ENCODE measurements around the gene PTPRJ. TPM values are rescaled to one million over a fixed set of nuclear protein-coding genes. Genes with fewer than 3 reads are reported as not detected.
A peak's percentile ranks its signal among the peaks of the same experiment; 100 is the strongest.

Gene PTPRJ
- polyA plus RNA-seq, 3 donors = 10.0 to 36.4 (median 14.6) TPM

DNA sequence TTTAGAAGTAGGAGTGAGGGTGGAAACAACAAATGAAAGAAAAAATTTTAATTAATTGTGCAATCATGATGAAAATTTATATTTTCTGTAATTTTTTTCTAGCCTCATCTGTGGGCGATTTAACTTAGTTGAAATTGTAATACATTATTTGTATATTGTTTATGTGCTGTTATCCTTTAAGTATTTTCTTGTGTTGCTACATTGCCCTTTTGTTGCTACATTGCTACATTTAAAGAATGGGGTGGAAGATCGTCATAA, 130.1 kb downstream of the PTPRJ start:
- Histone ChIP-seq H4K20me1 (ENCODE audit: insufficient read depth, low read length) (peaks cover 89% of the 10 kb centered on the region), H3K36me3 (replicated peaks in 1 of 2; ENCODE audit: control insufficient read depth in 1 of 2, insufficient read depth in 2 of 2, low read length in 2 of 2) (peaks cover 26 to 35% of the 10 kb centered on the region in 2 donors), H3K9me3 (replicated peaks in 1 of 2; ENCODE audit: control insufficient read depth in 1 of 2, insufficient read depth in 1 of 2, low read length in 2 of 2) (peaks cover 9 to 15% of the 10 kb centered on the region in 2 donors), H3K4me3 (replicated peaks in 1 of 3; ENCODE audit: low read depth in 2 of 3, low read length in 3 of 3) (no peak overlapping the region), H3K79me2 (ENCODE audit: insufficient read depth, low read length) (peaks cover 72% of the 10 kb centered on the region), H3K4me1 (ENCODE audit: control insufficient read depth in 1 of 2, insufficient read depth in 2 of 2, low read length in 2 of 2) (peaks cover 49 to 50% of the 10 kb centered on the region in 2 donors), H2AFZ (ENCODE audit: insufficient read depth, low read depth, low read length, poor library complexity, severe bottlenecking) (no peak overlapping the region), H3K4me2 (replicated peaks; ENCODE audit: extremely low read depth, low read length, poor library complexity, severe bottlenecking) (no peak overlapping the region), H3K27ac (ENCODE audit: low read depth in 1 of 2, low read length in 2 of 2) (no peak overlapping the region), H3K9ac (ENCODE audit: insufficient read depth, low read length, poor library complexity, severe bottlenecking) (no peak overlapping the region), H3K27me3 (ENCODE audit: control insufficient read depth in 2 of 2, insufficient read depth in 2 of 2, low read length in 2 of 2) (no peaks in the 10 kb centered on the region)
- Mint-ChIP-seq H3K9me3 (peaks cover 8 to 18% (median 14%) of the 10 kb centered on the region in 7 donors), H3K36me3 (peaks cover 26 to 34% of the 10 kb centered on the region in 2 donors), H3K4me3 (no peak overlapping the region), H3K27me3 (ENCODE audit: low read depth in 3 of 3) (peaks cover 0 to 1% (median 0%) of the 10 kb centered on the region in 3 donors), H3K27ac (no peak overlapping the region), H3K4me1 (peaks cover 54% of the 10 kb centered on the region)
- DNase-seq = no peak
- intact Hi-C loops (cut with micrococcal nuclease) = loop anchor here in 1 of 2 donors (2.0 kb wide), 1 partner anchor 262 kb away; the partner anchor contains the start of gene NUP160
- WGBS (ENCODE audit: insufficient coverage) = 100% methylated on average over 1 of the region's 2 CpGs
- TF ChIP-seq, protein P1, sequence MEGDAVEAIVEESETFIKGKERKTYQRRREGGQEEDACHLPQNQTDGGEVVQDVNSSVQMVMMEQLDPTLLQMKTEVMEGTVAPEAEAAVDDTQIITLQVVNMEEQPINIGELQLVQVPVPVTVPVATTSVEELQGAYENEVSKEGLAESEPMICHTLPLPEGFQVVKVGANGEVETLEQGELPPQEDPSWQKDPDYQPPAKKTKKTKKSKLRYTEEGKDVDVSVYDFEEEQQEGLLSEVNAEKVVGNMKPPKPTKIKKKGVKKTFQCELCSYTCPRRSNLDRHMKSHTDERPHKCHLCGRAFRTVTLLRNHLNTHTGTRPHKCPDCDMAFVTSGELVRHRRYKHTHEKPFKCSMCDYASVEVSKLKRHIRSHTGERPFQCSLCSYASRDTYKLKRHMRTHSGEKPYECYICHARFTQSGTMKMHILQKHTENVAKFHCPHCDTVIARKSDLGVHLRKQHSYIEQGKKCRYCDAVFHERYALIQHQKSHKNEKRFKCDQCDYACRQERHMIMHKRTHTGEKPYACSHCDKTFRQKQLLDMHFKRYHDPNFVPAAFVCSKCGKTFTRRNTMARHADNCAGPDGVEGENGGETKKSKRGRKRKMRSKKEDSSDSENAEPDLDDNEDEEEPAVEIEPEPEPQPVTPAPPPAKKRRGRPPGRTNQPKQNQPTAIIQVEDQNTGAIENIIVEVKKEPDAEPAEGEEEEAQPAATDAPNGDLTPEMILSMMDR (IDR thresholded peaks at IDR 0.05) = no peak

- 100% methylated on average over 1 of the region's 3 CpGs for WGBS (ENCODE audit: insufficient coverage)
- Histone ChIP-seq H3K27ac (ENCODE audit: low read depth in 1 of 2, low read length in 2 of 2) (peak overlapping the region in 1 of 2 donors; percentile 28), H2AFZ (ENCODE audit: insufficient read depth, low read depth, low read length, poor library complexity, severe bottlenecking) (no peak overlapping the region), H3K36me3 (replicated peaks in 1 of 2; ENCODE audit: control insufficient read depth in 1 of 2, insufficient read depth in 2 of 2, low read length in 2 of 2) (peaks cover 26 to 47% of the 10 kb centered on the region in 2 donors), H3K9me3 (replicated peaks in 1 of 2; ENCODE audit: control insufficient read depth in 1 of 2, insufficient read depth in 1 of 2, low read length in 2 of 2) (peaks cover 9 to 15% of the 10 kb centered on the region in 2 donors), H3K4me1 (ENCODE audit: control insufficient read depth in 1 of 2, insufficient read depth in 2 of 2, low read length in 2 of 2) (peaks cover 35% of the 10 kb centered on the region in 2 donors), H3K4me3 (replicated peaks in 1 of 3; ENCODE audit: low read depth in 2 of 3, low read length in 3 of 3) (no peak overlapping the region), H3K4me2 (replicated peaks; ENCODE audit: extremely low read depth, low read length, poor library complexity, severe bottlenecking) (no peak overlapping the region), H3K27me3 (ENCODE audit: control insufficient read depth in 2 of 2, insufficient read depth in 2 of 2, low read length in 2 of 2) (no peaks in the 10 kb centered on the region), H3K9ac (ENCODE audit: insufficient read depth, low read length, poor library complexity, severe bottlenecking) (no peak overlapping the region), H4K20me1 (ENCODE audit: insufficient read depth, low read length) (peaks cover 88% of the 10 kb centered on the region), H3K79me2 (ENCODE audit: insufficient read depth, low read length) (peaks cover 59% of the 10 kb centered on the region)
- H3K9me3 Mint-ChIP-seq = peaks cover 8 to 18% (median 14%) of the 10 kb centered on the region in 7 donors
- peaks cover 0 to 1% (median 0%) of the 10 kb centered on the region in 3 donors for H3K27me3 Mint-ChIP-seq (ENCODE audit: low read depth in 3 of 3)
- peak overlapping the region in 4 of 7 donors; percentile 24 to 70 (median 50) for H3K27ac Mint-ChIP-seq
- H3K4me3 Mint-ChIP-seq = peak overlapping the region in 1 of 2 donors; percentile 17
- intact Hi-C loops (cut with micrococcal nuclease) = loop anchor here in 1 of 2 donors (2.0 kb wide), 1 partner anchor 263 kb away; the partner anchor contains the start of gene NUP160
- DNase-seq = peak in 1 of 3 donors; percentile 11
- peaks cover 36 to 48% of the 10 kb centered on the region in 2 donors for H3K36me3 Mint-ChIP-seq
- peaks cover 39% of the 10 kb centered on the region for H3K4me1 Mint-ChIP-seq
- TF ChIP-seq, protein P1 (IDR thresholded peaks at IDR 0.05) = no peak
Measured at GRCh38 chr11:48111891-48112290, 131.5 kb downstream of the PTPRJ start.
